HCT116 (cell line): ENCODE measurements around the gene VCAM1. TPM values are rescaled to one million over a fixed set of nuclear protein-coding genes. Genes with fewer than 3 reads are reported as not detected.

Experiments used
- ATAC-seq: fragments of 200-7000 bp; cut with Tn5 transposase; 2 replicates; pipeline ENCODE4 v1.9.1; 2020; ENCODE audit warnings: mild to moderate bottlenecking, moderate library complexity
- BruUV-seq: library from RNA; stranded (reverse); fragments of 400-500 nt; replicated peaks from 2 replicates; lab custom pipeline; 2021; lab: Mats Ljungman, UMichigan
- CTCF ChIA-PET: fragments of 300-600 bp; sonication (Branson Sonifier 250); formaldehyde crosslinking; loops from one replicate; lab custom pipeline; 2021; ENCODE audit warnings: antibody characterized with exemption; lab: Charles Lee
- POLR2A ChIA-PET: fragments of 300-600, 350-600 bp; sonication (Branson Sonifier 250); formaldehyde crosslinking; loops from one replicate; lab custom pipeline; 2021; ENCODE audit warnings: antibody characterized with exemption; lab: Charles Lee
- RAD21 ChIA-PET, 2 experiments: fragments of 300-600 bp; sonication (Branson Sonifier 250); formaldehyde crosslinking; loops; one replicate each; lab custom pipeline; 2023; ENCODE audit warnings: low total read pairs in 2 of 2; ENCODE audit not compliant: uncharacterized antibody in 2 of 2, unreplicated experiment in 2 of 2, low non-redundant PET in 1 of 2; lab: Charles Lee
- DNase-seq: peaks from one replicate; pipeline ENCODE4 v3.0.0-alpha.2; 2010; ENCODE audit warnings: low read depth, low spot score
- H2AFZ ChIP-seq: fragments of 200-600 bp; shearing (Covaris generic), sonication (generic); 2 replicates; pipeline ENCODE4 v1.6.1; 2017; ENCODE audit warnings: low read depth, mixed run types, mixed read lengths, antibody characterized with exemption, low read length; ENCODE audit not compliant: poor library complexity, severe bottlenecking
- H3K27ac ChIP-seq: 2 replicates; pipeline ENCODE4 v1.5.1; 2012; ENCODE audit warnings: low read depth, low read length
- H3K27me3 ChIP-seq: fragments of 200-600 bp; sonication (generic); 2 replicates; pipeline ENCODE4 v1.6.1; 2016; ENCODE audit warnings: mixed run types, low read length, mixed read lengths; ENCODE audit not compliant: insufficient read depth
- H3K36me3 ChIP-seq, 2 experiments: fragments of 200-500 bp in 1 of 2; fragments of 200-600 bp in 1 of 2; sonication (Bioruptor generic) in 1 of 2; sonication (generic) in 1 of 2; 2 replicates each; pipeline versions ENCODE4 v1.5.1 to v1.6.1; 2014 to 2016; ENCODE audit warnings: low read length in 2 of 2, inconsistent platforms in 1 of 2, mixed read lengths in 1 of 2, mixed run types in 1 of 2; ENCODE audit not compliant: insufficient read depth in 2 of 2, control insufficient read depth in 1 of 2
- H3K4me1 ChIP-seq, 2 experiments: fragments of 200-600 bp in 1 of 2; sonication (generic) in 1 of 2; 2 replicates each; pipeline versions ENCODE4 v1.5.1 to v1.6.1; 2012 to 2017; ENCODE audit warnings: low read length in 2 of 2, inconsistent platforms in 1 of 2, mild to moderate bottlenecking in 1 of 2, mixed read lengths in 1 of 2, mixed run types in 1 of 2, moderate library complexity in 1 of 2; ENCODE audit not compliant: insufficient read depth in 2 of 2, control insufficient read depth in 1 of 2
- H3K4me2 ChIP-seq: fragments of 200-600 bp; sonication (generic); 2 replicates; pipeline ENCODE4 v1.6.1; 2017; ENCODE audit warnings: mixed run types, low read length, mixed read lengths
- H3K4me3 ChIP-seq, 2 experiments: fragments of 200-600 bp in 1 of 2; sonication (generic) in 1 of 2; replicated peaks in 1 of 2; 2 replicates each; pipeline ENCODE4 v1.5.1; 2011 to 2016; ENCODE audit warnings: low read length in 2 of 2, control low read depth in 1 of 2, low read depth in 1 of 2, mild to moderate bottlenecking in 1 of 2, mixed read lengths in 1 of 2, mixed run types in 1 of 2
- H3K79me2 ChIP-seq: fragments of 200-600 bp; sonication (generic); 2 replicates; pipeline ENCODE4 v1.6.1; 2017; ENCODE audit warnings: mild to moderate bottlenecking, mixed run types, low read length, moderate library complexity, mixed read lengths; ENCODE audit not compliant: insufficient read depth
- H3K9ac ChIP-seq: fragments of 200-600 bp; sonication (generic); 2 replicates; pipeline ENCODE4 v1.6.1; 2016; ENCODE audit warnings: low read length, mixed read lengths
- H3K9me2 ChIP-seq: fragments of 200-600 bp; sonication (generic), shearing (Covaris generic); 2 replicates; pipeline ENCODE4 v1.6.1; 2017; ENCODE audit warnings: mixed run types, mild to moderate bottlenecking, moderate library complexity; ENCODE audit not compliant: insufficient read depth
- H3K9me3 ChIP-seq, 2 experiments: fragments of 200-500 bp in 1 of 2; fragments of 200-600 bp in 1 of 2; sonication (Bioruptor generic) in 1 of 2; sonication (generic) in 1 of 2; 2 replicates each; pipeline ENCODE4 v1.6.1; 2014 to 2017; ENCODE audit warnings: low read length in 2 of 2, mixed read lengths in 2 of 2, inconsistent platforms in 1 of 2, low read depth in 1 of 2, mild to moderate bottlenecking in 1 of 2, mixed run types in 1 of 2, moderate library complexity in 1 of 2; ENCODE audit not compliant: control insufficient read depth in 1 of 2, insufficient read depth in 1 of 2
- H4K20me1 ChIP-seq: fragments of 200-600 bp; sonication (generic), shearing (Covaris generic); 2 replicates; pipeline ENCODE4 v1.6.1; 2017; ENCODE audit warnings: mixed run types, mild to moderate bottlenecking, moderate library complexity; ENCODE audit not compliant: insufficient read depth
- ATF3 ChIP-seq: IDR thresholded peaks from 2 replicates; pipeline ENCODE4 v1.6.1; 2012
- CTCF ChIP-seq, 3 experiments: fragments of 200-600 bp in 1 of 3; sonication (generic) in 1 of 3; IDR thresholded peaks in 2 of 3; conservative IDR thresholded peaks in 1 of 3; 2 replicates each; pipeline ENCODE4 v1.5.1; 2012 to 2017; ENCODE audit warnings: low read depth in 2 of 3, low read length in 2 of 3, antibody characterized with exemption in 1 of 3, borderline replicate concordance in 1 of 3, control low read depth in 1 of 3, mild to moderate bottlenecking in 1 of 3, mixed read lengths in 1 of 3, mixed run types in 1 of 3, moderate library complexity in 1 of 3; ENCODE audit not compliant: insufficient read depth in 1 of 3
- ELF1 ChIP-seq: IDR thresholded peaks from 2 replicates; pipeline ENCODE4 v1.6.1; 2012; ENCODE audit warnings: low read depth, borderline replicate concordance
- JUND ChIP-seq: IDR thresholded peaks from 2 replicates; pipeline ENCODE4 v1.6.1; 2012
- MAX ChIP-seq: IDR thresholded peaks from 2 replicates; pipeline ENCODE4 v1.6.1; 2012
- POLR2A ChIP-seq: IDR thresholded peaks from 2 replicates; pipeline ENCODE4 v1.7.0; 2011; ENCODE audit warnings: borderline replicate concordance; ENCODE audit not compliant: insufficient read depth, insufficient read length; ENCODE audit errors: extremely low read depth
- POLR2AphosphoS5 ChIP-seq: IDR thresholded peaks from 2 replicates; pipeline ENCODE4 v1.6.1; 2011; ENCODE audit warnings: mild to moderate bottlenecking, low read depth, low read length, moderate library complexity
- RAD21 ChIP-seq: IDR thresholded peaks from 2 replicates; pipeline ENCODE4 v1.6.1; 2012; ENCODE audit warnings: low read depth, mild to moderate bottlenecking
- SRF ChIP-seq: IDR thresholded peaks from 2 replicates; pipeline ENCODE4 v1.6.1; 2012; ENCODE audit warnings: low read depth
- TCF7L2 ChIP-seq: IDR thresholded peaks from 2 replicates; pipeline ENCODE4 v1.7.0; 2011; ENCODE audit warnings: borderline replicate concordance, inconsistent platforms; ENCODE audit not compliant: insufficient read depth, insufficient read length; ENCODE audit errors: extremely low read depth
- YY1 ChIP-seq: IDR thresholded peaks from 2 replicates; pipeline ENCODE4 v1.6.1; 2011; ENCODE audit warnings: low read length, low read depth, moderate library complexity, mild to moderate bottlenecking; ENCODE audit not compliant: insufficient replicate concordance; ENCODE audit errors: extremely low read depth
- ZBTB33 ChIP-seq: IDR thresholded peaks from 2 replicates; pipeline ENCODE4 v1.6.1; 2011; ENCODE audit warnings: mild to moderate bottlenecking, low read length, moderate library complexity; ENCODE audit not compliant: insufficient replicate concordance; ENCODE audit errors: extremely low read depth
- ZFX ChIP-seq: fragments of 450-650 bp; IDR thresholded peaks from 2 replicates; pipeline ENCODE4 v1.6.1; 2017
- intact Hi-C: fragments of 100-400 bp; cut with micrococcal nuclease; formaldehyde crosslinking; loops from 2 replicates; pipeline ENCODE4 v1.10.0; 2022
- total RNA-seq: library from RNA; stranded (reverse); gene quantifications from one replicate; pipeline ENCODE4 v1.2.1, GENCODE V29; 2021; ENCODE audit not compliant: unreplicated experiment

VCAM1 gene
- total RNA-seq, 1 experiment from 2014 or later, result 0.17 TPM

- Histone ChIP-seq H2AFZ (no peak overlapping the region), H3K27me3 (no peaks in the 10 kb centered on the region), H3K4me3 (no peak overlapping the region), H3K9ac (no peak overlapping the region), H3K9me2 (no peaks in the 10 kb centered on the region), H3K4me1 (no peaks in the 10 kb centered on the region), H3K27ac (no peak overlapping the region), H3K4me2 (no peak overlapping the region)
- CTCF ChIA-PET, result no interaction called here
- TF ChIP-seq ZFX (no peak), MAX (no peak), POLR2AphosphoS5 (no peak), CTCF (IDR thresholded peaks at IDR 0.05 in 2 of 3, conservative IDR thresholded peaks at IDR 0.05 in 1 of 3; ENCODE audit: borderline replicate concordance in 1 of 3, insufficient read depth in 1 of 3, low read depth in 2 of 3, low read length in 2 of 3) (no peak), ELF1 (no peak), RAD21 (no peak), YY1 (no peak), POLR2A (no peak), SRF (no peak), ZBTB33 (no peak), JUND (no peak), ATF3 (no peak), TCF7L2 (no peak)
- TF ChIP-seq, all 23 proteins: peak for 0
- Histone ChIP-seq H4K20me1 (no peaks in the 10 kb centered on the region), H3K79me2 (no peaks in the 10 kb centered on the region), H3K36me3 (no peaks in the 10 kb centered on the region), H3K9me3 (no peaks in the 10 kb centered on the region)
- no peak for ATAC-seq
- no TSS peak for BruUV-seq
- intact Hi-C loops, result no loop called here
- no peak for DNase-seq
- POLR2A ChIA-PET, result no interaction called here
- RAD21 ChIA-PET, result no interaction called here
These were observed 35.8 kb upstream of the VCAM1 start for GRCh38 chr1:100683448-100684349.
